Inferior parietal cortex (tissue), 1 donor: Measurements from ENCODE around the gene MGST1.

ENCODE experiments used
- DNase-seq: peaks from one replicate; pipeline ENCODE4 v3.0.0-alpha.2; 2016; ENCODE audit errors: extremely low spot score

Gene MGST1

GRCh38 chr12:16347391-16348298, at the start of gene MGST1:
MGST1 (plus strand) TSS chr12:16347645; CDS start chr12:16354253, 6,608 bp downstream.
- DNase-seq, result no peak

GRCh38 chr12:16299403-16299802, 48.0 kb upstream of the MGST1 start:
- DNase-seq, result no peak

GRCh38 chr12:16300122-16300521, 47.3 kb upstream of the MGST1 start:
- no peak for DNase-seq

- no peak for DNase-seq
These were observed 46.7 kb upstream of the MGST1 start for GRCh38 chr12:16300736-16301135.

- DNase-seq, result no peak
These were observed 43.5 kb upstream of the MGST1 start for GRCh38 chr12:16303939-16304338.

GRCh38 chr12:16307856-16308475, 39.5 kb upstream of the MGST1 start:
- DNase-seq, result no peak

- DNase-seq, result no peak
These were observed 36.5 kb upstream of the MGST1 start for GRCh38 chr12:16310934-16311333.

GRCh38 chr12:16323010-16323409, 24.4 kb upstream of the MGST1 start:
- DNase-seq, result no peak

- DNase-seq, result no peak
These were observed 23.8 kb upstream of the MGST1 start for GRCh38 chr12:16323638-16324037.

- DNase-seq, result no peak
These were observed 23.2 kb upstream of the MGST1 start for GRCh38 chr12:16324272-16324671.

GRCh38 chr12:16324772-16325171, 22.7 kb upstream of the MGST1 start:
- DNase-seq, result no peak

GRCh38 chr12:16325426-16325825, 22.0 kb upstream of the MGST1 start:
- DNase-seq, result no peak

- no peak for DNase-seq
These were observed 19.5 kb upstream of the MGST1 start for GRCh38 chr12:16327963-16328362.

- DNase-seq, result no peak
These were observed 17.9 kb upstream of the MGST1 start for GRCh38 chr12:16329594-16329993.

GRCh38 chr12:16330560-16330959, 16.9 kb upstream of the MGST1 start:
- no peak for DNase-seq

GRCh38 chr12:16331998-16332397, 15.4 kb upstream of the MGST1 start:
- DNase-seq, result no peak

- no peak for DNase-seq
These were observed 11.6 kb upstream of the MGST1 start for GRCh38 chr12:16335838-16336237.

GRCh38 chr12:16344269-16344668, 3.2 kb upstream of the MGST1 start:
- no peak for DNase-seq

GRCh38 chr12:16345105-16345504, 2.3 kb upstream of the MGST1 start:
- no peak for DNase-seq

GRCh38 chr12:16346958-16347357, 487 bp upstream of the MGST1 start:
- no peak for DNase-seq

GRCh38 chr12:16348435-16349130, 1.1 kb downstream of the MGST1 start:
- DNase-seq, result no peak

GRCh38 chr12:16349131-16349460, 1.7 kb downstream of the MGST1 start:
- DNase-seq, result no peak

GRCh38 chr12:16350682-16351081, 3.2 kb downstream of the MGST1 start:
- no peak for DNase-seq
